HepG2 (cell line): ENCODE measurements around the gene RNF8. TPM values are rescaled to one million over a fixed set of nuclear protein-coding genes. Genes with fewer than 3 reads are reported as not detected.
"Not testable (repeated sequence)": the region's sequence is repeated elsewhere in the genome, so short reads cannot be mapped to it uniquely, and the experiment has no call there.

Experiments used
- ATAC-seq: fragments of 200-7000 bp; cut with Tn5 transposase; 3 replicates; pipeline ENCODE4 v1.9.1; 2020; ENCODE audit warnings: mild to moderate bottlenecking, moderate library complexity
- BruUV-seq: library from RNA; stranded (reverse); fragments of 400-500 nt; replicated peaks from 2 replicates; lab custom pipeline; 2021; lab: Mats Ljungman, UMichigan
- CTCF ChIA-PET: fragments of 300-600 bp; formaldehyde crosslinking; extraction: SDS; loops from one replicate; lab custom pipeline; 2021; ENCODE audit warnings: low total read pairs, inconsistent platforms, low intra/inter-chr PET ratio; lab: Yijun Ruan, JAX
- POLR2A ChIA-PET: fragments of 350-600 bp; sonication (Branson Sonifier 250); formaldehyde crosslinking; loops from one replicate; lab custom pipeline; 2020; ENCODE audit warnings: antibody characterized with exemption, inconsistent platforms; lab: Yijun Ruan, JAX
- DNase-seq: peaks from one replicate; pipeline ENCODE4 v3.0.0-alpha.2; 2015; ENCODE audit warnings: low spot score
- FAIRE-seq: peaks from 3 replicates; lab custom pipeline; 2011; peaks lifted over from hg19 to GRCh38; lab: Jason Lieb, UNC
- H2AFZ ChIP-seq: one replicate; pipeline ENCODE4 v1.6.1; 2011; ENCODE audit warnings: low read length, inconsistent platforms
- H3K27ac ChIP-seq: fragments of 300-600 bp; 3 replicates; pipeline ENCODE4 v1.8.0; 2011; ENCODE audit warnings: mixed run types, mild to moderate bottlenecking, mixed read lengths, low read length, inconsistent platforms; ENCODE audit not compliant: insufficient read depth; ENCODE audit errors: extremely low read length
- H3K27me3 ChIP-seq, 2 experiments: fragments of 200-600 bp in 1 of 2; 2 replicates in 1 of 2; 3 replicates in 1 of 2; pipeline versions ENCODE4 v1.6.0 to v1.8.0; 2011; ENCODE audit warnings: low read length in 2 of 2, mild to moderate bottlenecking in 2 of 2, moderate library complexity in 2 of 2, inconsistent platforms in 1 of 2; ENCODE audit not compliant: insufficient read depth in 2 of 2, control insufficient read depth in 1 of 2
- H3K36me3 ChIP-seq, 2 experiments: fragments of 200-600 bp in 1 of 2; replicated peaks in 1 of 2; 2 replicates in 1 of 2; 3 replicates in 1 of 2; pipeline versions ENCODE4 v1.5.1 to v1.8.0; 2011; ENCODE audit warnings: low read length in 2 of 2, inconsistent platforms in 1 of 2; ENCODE audit not compliant: insufficient read depth in 2 of 2, control insufficient read depth in 1 of 2
- H3K4me1 ChIP-seq: 2 replicates; pipeline ENCODE4 v1.5.1; 2012; ENCODE audit warnings: low read length, inconsistent platforms; ENCODE audit not compliant: insufficient read depth
- H3K4me2 ChIP-seq: 2 replicates; pipeline ENCODE4 v1.6.0; 2011; ENCODE audit warnings: low read depth, low read length, inconsistent platforms
- H3K4me3 ChIP-seq, 3 experiments: fragments of 200-600 bp in 1 of 3; sonication (generic), shearing (Covaris generic) in 1 of 3; replicated peaks in 1 of 3; 2 replicates each; pipeline ENCODE4 v1.5.1; 2011 to 2016; ENCODE audit warnings: low read length in 3 of 3, inconsistent platforms in 2 of 3, low read depth in 2 of 3, mild to moderate bottlenecking in 2 of 3, control low read depth in 1 of 3, mixed read lengths in 1 of 3; ENCODE audit not compliant: insufficient read depth in 1 of 3
- H3K79me2 ChIP-seq: one replicate; pipeline ENCODE4 v1.6.1; 2011; ENCODE audit warnings: low read length, inconsistent platforms; ENCODE audit not compliant: insufficient read depth
- H3K9ac ChIP-seq: 2 replicates; pipeline ENCODE4 v1.6.0; 2011; ENCODE audit warnings: mild to moderate bottlenecking, low read depth, low read length, inconsistent platforms; ENCODE audit not compliant: insufficient read depth
- H3K9me3 ChIP-seq: 2 replicates; pipeline ENCODE4 v1.5.1; 2012; ENCODE audit warnings: mild to moderate bottlenecking, low read length
- H4K20me1 ChIP-seq: 2 replicates; pipeline ENCODE4 v1.6.0; 2011; ENCODE audit warnings: inconsistent platforms, mild to moderate bottlenecking, low read length, moderate library complexity; ENCODE audit not compliant: insufficient read depth
- ARID4A ChIP-seq: sonication (generic); formaldehyde crosslinking; IDR thresholded peaks from 2 replicates; pipeline ENCODE4 v1.5.0; 2020; ENCODE audit warnings: mild to moderate bottlenecking, missing genetic modification reagents, borderline replicate concordance
- CEBPB ChIP-seq: IDR thresholded peaks from 2 replicates; pipeline ENCODE4 v1.6.1; 2011; ENCODE audit warnings: low read depth, low read length, improper control_type of control experiment, borderline replicate concordance
- FOXO4 ChIP-seq: sonication (generic); formaldehyde crosslinking; conservative IDR thresholded peaks from 2 replicates; pipeline ENCODE4 v1.8.1; 2023; ENCODE audit warnings: missing genetic modification reagents
- THAP8 ChIP-seq: sonication (generic); formaldehyde crosslinking; IDR thresholded peaks from 2 replicates; pipeline ENCODE4 v1.5.1; 2020; ENCODE audit warnings: missing genetic modification reagents, mild to moderate bottlenecking, borderline replicate concordance
- ZNF574 ChIP-seq: sonication (generic); formaldehyde crosslinking; IDR thresholded peaks from 2 replicates; pipeline ENCODE4 v1.4.0; 2020; ENCODE audit warnings: missing genetic modification reagents
- ZNF788 ChIP-seq: sonication (generic); formaldehyde crosslinking; IDR thresholded peaks from 2 replicates; pipeline ENCODE4 v1.5.0; 2020; ENCODE audit warnings: mild to moderate bottlenecking, missing genetic modification reagents, borderline replicate concordance
- WGBS: methylation state at CpG from one replicate; pipeline ENCODE4 v1.1.6; 2017; ENCODE audit warnings: low lambda C conversion rate; 5-methylcytosine and 5-hydroxymethylcytosine counted together
- in situ Hi-C: cut with HindIII; loops from 2 replicates; pipeline ENCODE4 v1.10.0; 2017; ENCODE audit warnings: low pct_unique_long_range_greater_than_20kb; ENCODE audit not compliant: extremely low pct_ligation_motif_present
- intact Hi-C: fragments of 100-400 bp; cut with micrococcal nuclease; formaldehyde crosslinking; loops from one replicate; pipeline ENCODE4 v1.10.0; 2022; ENCODE audit not compliant: unreplicated experiment
- polyA plus RNA-seq, 8 experiments: library from polyadenylated mRNA; depleted of rRNA in 3 of 8; stranded (reverse) in 7 of 8; unstranded in 1 of 8; fragments of >200 nt; fragmentation: Illumina TruSeq in 4 of 8; extraction: Trizol in 4 of 8; gene quantifications; 2 replicates each; pipeline versions ENCODE4 v1.2.1 to v1.2.3, GENCODE V29; 2011 to 2016; ENCODE audit warnings: low read depth in 4 of 8, missing spikeins in 1 of 8, mixed read lengths in 1 of 8; ENCODE audit not compliant: insufficient read depth in 1 of 8
- total RNA-seq, 5 experiments: library from RNA; depleted of rRNA; stranded (reverse); fragments of >200 nt; fragmentation: Illumina TruSeq; extraction: Trizol; gene quantifications; 2 replicates each; pipeline ENCODE4 v1.2.3, GENCODE V29; 2016; ENCODE audit warnings: low read depth in 1 of 5

Gene RNF8
- total and polyA plus RNA-seq, 2 of the 13 experiments (the other 11 are each of a cell fraction or from before 2014, with no cell fraction given): 21.8 to 47.6 TPM

GRCh38 chr6:37307484-37307883 lies 46.3 kb upstream of the RNF8 start:
- H3K79me2 ChIP-seq, H3K9me3 ChIP-seq, H3K4me3 ChIP-seq, DNase-seq, FAIRE-seq, POLR2A ChIA-PET, ATAC-seq: not testable (repeated sequence)
- intact Hi-C loops: loop anchor here (2.0 kb wide), 1 partner anchor 75 kb away; no protein-coding TSS in a partner anchor
- H3K36me3 ChIP-seq: peaks cover 11 to 44% of the 10 kb centered on the region in 2 experiments; a peak in 4 of 5 replicates
- TF ChIP-seq CEBPB: peak; percentile 44; the same call in 1 of the 2 replicates
- TF ChIP-seq, all 625 proteins: peak for 1; not testable (repeated sequence) for 624
- H4K20me1 ChIP-seq, H2AFZ ChIP-seq, H3K27ac ChIP-seq, H3K9ac ChIP-seq, H3K27me3 ChIP-seq, BruUV-seq, H3K4me2 ChIP-seq, CTCF ChIA-PET, in situ Hi-C loops, H3K4me1 ChIP-seq: not testable (repeated sequence)
- 96% methylated on average over 10 of the region's 10 CpGs for WGBS

GRCh38 chr6:37308069-37308815 lies 45.5 kb upstream of the RNF8 start:
- BruUV-seq: no TSS peak
- 99% methylated on average over 5 of the region's 5 CpGs for WGBS
- in situ Hi-C loops (no loop called here), intact Hi-C loops (no loop called here)
- Histone ChIP-seq H4K20me1 (no peaks in the 10 kb centered on the region), H3K27me3 (no peaks in the 10 kb centered on the region), H3K79me2 (no peaks in the 10 kb centered on the region), H3K4me2 (no peak overlapping the region), H3K4me3 (no peak overlapping the region), H3K27ac (no peak overlapping the region), H3K9me3 (no peaks in the 10 kb centered on the region), H3K9ac (no peak overlapping the region), H3K4me1 (no peaks in the 10 kb centered on the region), H3K36me3 (peaks cover 8 to 44% of the 10 kb centered on the region in 2 experiments), H2AFZ (no peak overlapping the region)
- FAIRE-seq (no peak), DNase-seq (no peak), ATAC-seq (no peak)
- POLR2A ChIA-PET: no interaction called here
- CTCF ChIA-PET: no interaction called here
- TF ChIP-seq THAP8 (no peak), ZNF574 (no peak), ARID4A (no peak), FOXO4 (CRISPR knock-in tag) (no peak), ZNF788 (CRISPR knock-in tag) (no peak)
